IPS DF 6.9 (cell line): ENCODE data around the gene SRRT.
"Not testable (repeated sequence)": the region's sequence is repeated elsewhere in the genome, so short reads cannot be mapped to it uniquely, and the experiment has no call there.

Experiments
- DNase-seq: peaks from one replicate; pipeline ENCODE4 v3.0.0-alpha.2; 2013; ENCODE audit warnings: low read depth, low spot score
- H3K27ac ChIP-seq: one replicate; pipeline ENCODE4 v1.5.1; 2013; ENCODE audit warnings: low read length, control low read depth
- H3K27me3 ChIP-seq: 2 replicates; pipeline ENCODE4 v1.6.1; 2013; ENCODE audit warnings: mild to moderate bottlenecking, low read length; ENCODE audit not compliant: control insufficient read depth, insufficient read depth
- H3K36me3 ChIP-seq: 2 replicates; pipeline ENCODE4 v1.6.1; 2013; ENCODE audit warnings: low read length; ENCODE audit not compliant: control insufficient read depth, insufficient read depth
- H3K4me1 ChIP-seq: 2 replicates; pipeline ENCODE4 v1.6.1; 2013; ENCODE audit warnings: low read length; ENCODE audit not compliant: control insufficient read depth, insufficient read depth
- H3K4me3 ChIP-seq: 2 replicates; pipeline ENCODE4 v1.5.1; 2013; ENCODE audit warnings: mild to moderate bottlenecking, low read length
- H3K9me3 ChIP-seq: 2 replicates; pipeline ENCODE4 v1.6.1; 2013; ENCODE audit warnings: low read length, inconsistent platforms; ENCODE audit not compliant: control insufficient read depth, insufficient read depth
- WGBS: extraction: QIAGEN DNeasy Blood & Tissue Kit; methylation state at CpG from one replicate; pipeline ENCODE4 v1.1.7; 2013; ENCODE audit warnings: mixed read lengths, missing lambda C conversion rate; ENCODE audit not compliant: insufficient read length, insufficient coverage; 5-methylcytosine and 5-hydroxymethylcytosine counted together

The SRRT gene

DNA sequence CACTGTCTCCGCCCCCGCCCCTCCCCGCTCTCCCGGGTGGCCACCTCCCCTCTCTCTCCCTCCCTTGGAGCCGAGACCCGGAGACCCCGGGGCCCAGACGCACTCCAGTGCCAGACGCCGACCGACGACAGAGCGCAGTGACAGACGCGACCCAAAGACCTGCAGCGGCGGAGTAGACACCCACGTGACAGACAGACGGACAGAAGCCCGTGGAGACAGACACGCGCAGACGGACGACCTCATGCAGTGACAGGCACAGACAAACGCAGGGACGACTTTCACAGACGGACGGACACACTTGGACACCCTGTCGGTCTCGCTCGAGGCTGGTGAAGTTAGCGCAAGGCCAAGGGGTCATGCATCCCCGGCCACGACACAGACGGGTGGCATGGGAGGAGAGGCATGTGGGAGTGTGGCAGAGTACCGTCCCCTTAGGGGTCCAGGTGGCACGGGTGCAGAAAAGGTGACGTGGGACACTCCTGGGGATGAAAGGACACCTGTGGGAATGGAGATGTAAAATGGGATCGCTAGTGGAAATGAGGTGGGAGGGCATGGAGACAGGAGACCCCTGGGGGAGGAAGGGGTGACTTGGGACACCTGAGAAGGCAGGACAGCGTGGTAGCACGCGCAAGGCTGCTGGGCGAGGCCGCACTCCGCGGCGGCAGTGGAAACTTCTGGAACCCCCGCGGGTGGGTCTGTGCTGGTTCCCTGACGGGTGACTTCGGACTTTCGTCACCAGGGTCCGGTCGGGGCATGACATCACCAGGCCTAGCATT lies 21.2 kb downstream of the SRRT start:
- no CpG with 5 or more reads among the region's 54 CpGs for WGBS
- Histone ChIP-seq H3K4me1 (peaks cover 5% of the 10 kb centered on the region; the same call in 1 of the 2 replicates), H3K36me3 (no peaks in the 10 kb centered on the region), H3K9me3 (no peaks in the 10 kb centered on the region), H3K27ac (no peak overlapping the region), H3K27me3 (peaks cover 8% of the 10 kb centered on the region), H3K4me3 (peak overlapping the region; percentile 14; the same call in 1 of the 2 replicates)
- DNase-seq, result no peak

- H3K4me1 ChIP-seq, result peaks cover 5% of the 10 kb centered on the region; the same call in 1 of the 2 replicates
- WGBS, result no CpG with 5 or more reads among the region's 95 CpGs
- peak overlapping the region; percentile 20; the same call in 1 of the 2 replicates for H3K4me3 ChIP-seq
- H3K27me3 ChIP-seq, result peaks cover 8% of the 10 kb centered on the region
- no peaks in the 10 kb centered on the region for H3K36me3 ChIP-seq
- H3K27ac ChIP-seq, result no peak overlapping the region
- no peaks in the 10 kb centered on the region for H3K9me3 ChIP-seq
- no peak for DNase-seq
Measured at GRCh38 chr7:100896732-100897608, 22.1 kb downstream of the SRRT start.

DNA sequence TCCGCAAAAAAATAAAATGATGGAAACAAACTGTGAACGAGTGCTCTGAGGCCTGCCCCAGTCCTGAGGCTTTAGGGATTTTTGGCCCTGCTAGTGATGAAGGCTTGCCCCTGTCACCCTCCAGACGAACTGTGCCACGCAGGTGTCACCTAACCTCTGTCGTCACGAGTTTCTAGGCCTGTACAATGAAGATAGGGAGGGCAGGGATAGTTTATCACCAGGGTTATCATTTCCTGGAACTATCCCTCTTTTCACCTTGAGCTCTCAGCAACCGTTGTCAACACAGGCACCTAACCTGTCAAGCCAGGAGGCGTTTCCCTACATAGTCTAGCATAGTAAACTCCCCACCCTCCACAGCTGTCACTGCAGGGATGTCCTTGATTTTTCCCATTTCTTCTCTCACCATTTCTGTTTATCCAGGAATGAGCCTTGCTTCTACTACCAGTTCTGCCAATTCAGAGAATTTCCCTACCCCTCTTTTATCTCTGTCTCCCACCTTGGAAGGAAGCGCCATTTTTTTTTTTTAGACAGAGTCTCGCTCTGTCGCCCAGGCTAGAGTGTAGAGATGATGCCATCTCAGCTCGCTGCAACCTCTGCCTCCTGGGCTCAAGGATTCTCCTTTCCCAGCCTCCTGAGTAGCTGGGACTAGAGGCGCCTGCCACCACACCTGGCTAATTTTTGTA lies 23.0 kb downstream of the SRRT start:
- Histone ChIP-seq H3K4me1 (peaks cover 5% of the 10 kb centered on the region; the same call in 1 of the 2 replicates), H3K9me3 (no peaks in the 10 kb centered on the region), H3K27ac (no peak overlapping the region), H3K36me3 (no peaks in the 10 kb centered on the region), H3K27me3 (peaks cover 8% of the 10 kb centered on the region), H3K4me3 (no peak overlapping the region)
- DNase-seq, result no peak
- WGBS, result no CpG with 5 or more reads among the region's 13 CpGs

- peaks cover 8% of the 10 kb centered on the region for H3K27me3 ChIP-seq
- no CpG with 5 or more reads among the region's 5 CpGs for WGBS
- DNase-seq, result no peak
Measured at GRCh38 chr7:100899432-100899831, 24.5 kb downstream of the SRRT start.

DNA sequence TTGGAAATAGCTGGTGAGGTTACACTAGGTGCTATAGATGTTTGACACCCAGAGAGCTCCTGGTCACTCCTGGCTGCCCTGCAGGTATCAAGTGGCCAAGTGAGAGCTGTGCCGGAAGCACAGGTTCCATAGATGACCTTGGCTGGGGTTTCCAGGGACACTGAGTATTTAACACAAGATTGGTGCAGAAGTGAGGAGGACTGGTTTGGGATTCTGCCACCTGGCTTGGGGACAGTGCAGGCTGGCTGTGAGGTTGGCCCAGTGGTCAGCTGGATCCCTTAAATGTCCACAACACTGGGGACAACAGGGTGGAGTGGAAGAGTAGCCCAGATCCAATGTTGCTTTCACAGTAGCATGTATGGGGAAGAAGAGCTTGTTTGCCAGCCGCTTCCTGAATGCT lies 26.1 kb downstream of the SRRT start:
- Histone ChIP-seq H3K9me3 (no peaks in the 10 kb centered on the region), H3K27ac (no peak overlapping the region), H3K36me3 (no peaks in the 10 kb centered on the region), H3K4me1 (peaks cover 5% of the 10 kb centered on the region; the same call in 1 of the 2 replicates), H3K4me3 (no peak overlapping the region), H3K27me3 (peaks cover 7% of the 10 kb centered on the region)
- no peak for DNase-seq
- no CpG with 5 or more reads among the region's 2 CpGs for WGBS

More at GRCh38 chr7:100899432-100899831, 24.5 kb downstream of the SRRT start:
- H3K9me3 ChIP-seq, result no peaks in the 10 kb centered on the region
- no peak overlapping the region for H3K27ac ChIP-seq
- H3K4me1 ChIP-seq, result peaks cover 5% of the 10 kb centered on the region; the same call in 1 of the 2 replicates
- H3K36me3 ChIP-seq, result no peaks in the 10 kb centered on the region
- H3K4me3 ChIP-seq, result no peak overlapping the region

GRCh38 chr7:100901921-100902332 lies 27.0 kb downstream of the SRRT start:
- no peak for DNase-seq
- no peaks in the 10 kb centered on the region; the same call in 1 of the 2 replicates for H3K4me1 ChIP-seq
- H3K27me3 ChIP-seq, result no peaks in the 10 kb centered on the region
- no peak overlapping the region for H3K27ac ChIP-seq
- H3K36me3 ChIP-seq, result no peaks in the 10 kb centered on the region
- H3K4me3 ChIP-seq, result no peak overlapping the region
- no CpG with 5 or more reads among the region's 5 CpGs for WGBS
- H3K9me3 ChIP-seq, result no peaks in the 10 kb centered on the region

DNA sequence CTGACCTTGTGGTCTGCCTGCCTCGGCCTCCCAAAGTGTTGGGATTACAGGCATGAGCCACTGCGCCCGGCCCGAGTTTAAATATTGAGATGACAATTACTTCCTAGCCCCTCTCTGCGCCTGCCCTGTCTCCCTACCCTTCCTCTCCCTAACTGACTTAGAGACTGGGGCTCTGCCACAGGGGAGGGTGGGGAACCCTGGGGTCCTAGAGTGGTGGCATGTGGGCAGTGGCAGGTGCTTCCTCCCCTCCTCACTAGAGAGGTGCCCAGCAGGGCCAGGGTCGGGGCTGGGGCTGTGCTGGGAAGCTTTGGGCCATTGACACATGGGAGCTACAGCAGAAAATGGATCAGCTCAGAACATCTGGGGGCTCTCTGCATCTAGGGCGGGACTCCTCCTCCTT lies 27.7 kb downstream of the SRRT start:
- Histone ChIP-seq H3K27me3 (no peaks in the 10 kb centered on the region), H3K4me3 (no peak overlapping the region)
- WGBS, result no CpG with 5 or more reads among the region's 7 CpGs

DNA sequence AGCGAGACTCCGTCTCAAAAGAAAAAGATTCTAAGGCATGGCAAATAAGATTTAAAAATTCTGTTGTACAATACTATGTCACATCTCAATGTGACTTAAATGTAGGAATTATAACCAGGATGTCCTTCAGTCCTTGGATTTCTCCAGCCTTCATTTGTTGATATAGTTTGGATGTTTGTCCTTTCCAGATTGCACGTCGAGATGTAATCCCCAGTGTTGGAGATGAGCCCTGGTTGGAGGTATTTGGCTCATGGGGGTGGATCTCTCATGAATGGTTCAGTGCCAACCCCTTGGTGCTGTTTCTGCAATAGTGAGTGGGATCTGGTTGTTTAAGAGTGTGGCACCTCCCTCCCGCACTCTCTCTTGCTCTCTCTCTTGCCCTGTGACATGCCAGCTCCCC lies 33.6 kb downstream of the SRRT start:
- H3K4me1 ChIP-seq, result no peaks in the 10 kb centered on the region
- no peak overlapping the region for H3K27ac ChIP-seq
- H3K36me3 ChIP-seq, result no peaks in the 10 kb centered on the region

More for the DNA sequence above, 27.7 kb downstream of the SRRT start:
- no peaks in the 10 kb centered on the region for H3K36me3 ChIP-seq
- H3K4me1 ChIP-seq, result no peaks in the 10 kb centered on the region
- no peak overlapping the region for H3K27ac ChIP-seq
- H3K9me3 ChIP-seq, result no peaks in the 10 kb centered on the region
- no peak for DNase-seq

DNA sequence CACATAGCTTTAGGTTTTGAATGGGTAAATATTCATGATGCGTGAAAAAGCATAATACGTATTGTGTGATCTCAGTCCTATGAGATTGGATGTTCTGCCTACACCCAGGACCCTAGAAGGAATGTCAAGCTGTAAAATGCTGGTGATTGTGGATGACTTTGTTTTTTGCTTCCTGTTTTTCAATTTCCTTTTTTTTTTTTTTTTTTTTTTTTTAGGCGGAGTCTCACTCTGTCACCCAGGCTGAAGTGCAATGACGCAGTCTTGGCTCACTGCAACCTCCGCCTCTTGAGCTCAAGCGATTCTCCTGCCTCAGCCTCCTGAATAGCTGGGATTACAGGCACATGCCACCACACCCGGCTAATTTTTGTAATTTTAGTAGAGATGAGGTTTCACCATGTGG lies 35.5 kb downstream of the SRRT start:
- not testable (repeated sequence) for H3K4me1 ChIP-seq, H3K27ac ChIP-seq, H3K4me3 ChIP-seq, H3K27me3 ChIP-seq, DNase-seq, H3K36me3 ChIP-seq, H3K9me3 ChIP-seq
- WGBS, result no CpG with 5 or more reads among the region's 7 CpGs

More for the DNA sequence above, 33.6 kb downstream of the SRRT start:
- H3K27me3 ChIP-seq, result no peaks in the 10 kb centered on the region
- DNase-seq, result no peak
- H3K4me3 ChIP-seq, result no peak overlapping the region
- no CpG with 5 or more reads among the region's 5 CpGs for WGBS
- H3K9me3 ChIP-seq, result no peaks in the 10 kb centered on the region

- Histone ChIP-seq H3K36me3 (no peaks in the 10 kb centered on the region), H3K27me3 (no peaks in the 10 kb centered on the region), H3K4me1 (no peaks in the 10 kb centered on the region), H3K27ac (no peak overlapping the region), H3K9me3 (no peaks in the 10 kb centered on the region), H3K4me3 (no peak overlapping the region)
- no CpG with 5 or more reads among the region's 3 CpGs for WGBS
- no peak for DNase-seq
Measured at GRCh38 chr7:100911484-100911883, 36.6 kb downstream of the SRRT start.
